ENCODE data around the gene ABLIM1.

The ABLIM1 gene

GRCh38 chr10:114611617-114612016, 46.5 kb downstream of the ABLIM1 start:
- TF ChIP-seq CTCF (IDR thresholded peaks at IDR 0.05; ENCODE audit: low read length) (no peak), EZH2 (optimal IDR thresholded peaks at IDR 0.05; ENCODE audit: low read depth, low read length) (no peak), EZH2phosphoT487 (IDR thresholded peaks at IDR 0.05; ENCODE audit: low read length) (no peak)
- Histone ChIP-seq H3K9me3 (replicated peaks; ENCODE audit: insufficient read depth, low read length) (no peaks in the 10 kb centered on the region), H3K4me1 (ENCODE audit: low read length) (peaks cover 16% of the 10 kb centered on the region), H3K36me3 (replicated peaks; ENCODE audit: insufficient read depth, low read length) (no peaks in the 10 kb centered on the region), H3K27me3 (replicated peaks; ENCODE audit: insufficient read depth, low read length) (no peaks in the 10 kb centered on the region), H3K27ac (ENCODE audit: low read length) (no peak overlapping the region), H3K4me2 (ENCODE audit: low read depth, low read length) (no peak overlapping the region), H3F3A (ENCODE audit: insufficient read depth, low read length) (0 out of 2 replicates have a peak, but pooled peaks cover 3% of the 10 kb centered on the region), H4K20me1 (ENCODE audit: insufficient read depth, low read length) (no peaks in the 10 kb centered on the region), H2AFZ (ENCODE audit: low read length) (no peak overlapping the region), H3K4me3 (ENCODE audit: low read length) (no peak overlapping the region), H3K9me2 (replicated peaks; ENCODE audit: insufficient read depth, low read length) (no peaks in the 10 kb centered on the region), H3K79me2 (ENCODE audit: low read length) (no peaks in the 10 kb centered on the region), H3K9ac (ENCODE audit: low read length) (no peak overlapping the region)
- DNase-seq, result no peak

- DNase-seq, result no peak
- Histone ChIP-seq H3K9me3 (replicated peaks; ENCODE audit: insufficient read depth, low read length) (no peaks in the 10 kb centered on the region), H3F3A (ENCODE audit: insufficient read depth, low read length) (no peaks in the 10 kb centered on the region), H4K20me1 (ENCODE audit: insufficient read depth, low read length) (no peaks in the 10 kb centered on the region), H3K9ac (ENCODE audit: low read length) (no peak overlapping the region), H3K79me2 (ENCODE audit: low read length) (no peaks in the 10 kb centered on the region), H3K4me2 (ENCODE audit: low read depth, low read length) (no peak overlapping the region), H3K4me1 (ENCODE audit: low read length) (no peaks in the 10 kb centered on the region), H3K9me2 (replicated peaks; ENCODE audit: insufficient read depth, low read length) (no peaks in the 10 kb centered on the region), H3K27ac (ENCODE audit: low read length) (no peak overlapping the region), H3K27me3 (replicated peaks; ENCODE audit: insufficient read depth, low read length) (no peaks in the 10 kb centered on the region), H3K36me3 (replicated peaks; ENCODE audit: insufficient read depth, low read length) (no peaks in the 10 kb centered on the region), H3K4me3 (ENCODE audit: low read length) (no peak overlapping the region), H2AFZ (ENCODE audit: low read length) (no peak overlapping the region)
- no peak for TF ChIP-seq EZH2 (optimal IDR thresholded peaks at IDR 0.05; ENCODE audit: low read depth, low read length)
- no peak for TF ChIP-seq CTCF (IDR thresholded peaks at IDR 0.05; ENCODE audit: low read length)
- TF ChIP-seq EZH2phosphoT487 (IDR thresholded peaks at IDR 0.05; ENCODE audit: low read length), result no peak
Measured at GRCh38 chr10:114609518-114610426, 48.3 kb downstream of the ABLIM1 start.

GRCh38 chr10:114607358-114607998, 50.6 kb downstream of the ABLIM1 start:
- Histone ChIP-seq H3K9me3 (replicated peaks; ENCODE audit: insufficient read depth, low read length) (no peaks in the 10 kb centered on the region), H3K4me1 (ENCODE audit: low read length) (peaks cover 9% of the 10 kb centered on the region), H3K4me3 (ENCODE audit: low read length) (no peak overlapping the region), H3K9ac (ENCODE audit: low read length) (no peak overlapping the region), H2AFZ (ENCODE audit: low read length) (no peak overlapping the region), H3K79me2 (ENCODE audit: low read length) (no peaks in the 10 kb centered on the region), H3K4me2 (ENCODE audit: low read depth, low read length) (no peak overlapping the region), H3K36me3 (replicated peaks; ENCODE audit: insufficient read depth, low read length) (no peaks in the 10 kb centered on the region), H3K27ac (ENCODE audit: low read length) (no peak overlapping the region), H3K27me3 (replicated peaks; ENCODE audit: insufficient read depth, low read length) (no peaks in the 10 kb centered on the region), H3F3A (ENCODE audit: insufficient read depth, low read length) (no peaks in the 10 kb centered on the region), H4K20me1 (ENCODE audit: insufficient read depth, low read length) (no peaks in the 10 kb centered on the region), H3K9me2 (replicated peaks; ENCODE audit: insufficient read depth, low read length) (no peaks in the 10 kb centered on the region)
- TF ChIP-seq CTCF (IDR thresholded peaks at IDR 0.05; ENCODE audit: low read length), result no peak
- no peak for TF ChIP-seq EZH2 (optimal IDR thresholded peaks at IDR 0.05; ENCODE audit: low read depth, low read length)
- TF ChIP-seq EZH2phosphoT487 (IDR thresholded peaks at IDR 0.05; ENCODE audit: low read length), result no peak
- DNase-seq, result no peak

All from MM.1S (cell line).